DND-41 (cell line): Measurements from ENCODE around the gene SPSB1.

Source experiments
- EZH2 ChIP-seq: IDR thresholded peaks from 3 replicates; pipeline ENCODE4 v1.6.1; 2012; ENCODE audit warnings: borderline replicate concordance, low read depth, mild to moderate bottlenecking, moderate library complexity, low read length, inconsistent platforms; ENCODE audit not compliant: severe bottlenecking
- TF ChIP-seq, protein P1 (sequence below): IDR thresholded peaks from 2 replicates; pipeline ENCODE4 v1.5.1; 2012; ENCODE audit warnings: borderline replicate concordance, low read length, moderate library complexity, mild to moderate bottlenecking; ENCODE audit not compliant: poor library complexity, severe bottlenecking; ENCODE audit errors: extremely low read depth

DNA sequence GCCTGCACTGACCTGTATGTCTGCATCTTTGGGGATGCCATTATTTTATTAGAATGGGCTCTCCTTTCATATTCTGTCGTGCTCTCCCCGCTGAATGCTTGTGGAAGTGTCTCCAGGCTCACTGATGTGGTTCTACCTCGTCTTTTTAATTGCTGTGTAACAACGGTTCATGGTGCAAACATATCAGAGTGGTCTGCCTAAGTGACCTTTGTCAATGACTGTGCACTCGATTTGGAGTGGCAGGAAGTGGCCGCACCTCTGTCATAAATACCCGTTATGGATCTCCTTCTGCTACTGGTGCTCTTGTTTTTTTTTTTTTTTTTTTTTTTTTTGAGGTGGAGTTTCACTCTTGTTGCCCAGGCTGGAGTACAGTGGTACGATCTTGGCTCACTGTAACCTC lies 38.3 kb downstream of the SPSB1 start:
- TF ChIP-seq, protein P1, sequence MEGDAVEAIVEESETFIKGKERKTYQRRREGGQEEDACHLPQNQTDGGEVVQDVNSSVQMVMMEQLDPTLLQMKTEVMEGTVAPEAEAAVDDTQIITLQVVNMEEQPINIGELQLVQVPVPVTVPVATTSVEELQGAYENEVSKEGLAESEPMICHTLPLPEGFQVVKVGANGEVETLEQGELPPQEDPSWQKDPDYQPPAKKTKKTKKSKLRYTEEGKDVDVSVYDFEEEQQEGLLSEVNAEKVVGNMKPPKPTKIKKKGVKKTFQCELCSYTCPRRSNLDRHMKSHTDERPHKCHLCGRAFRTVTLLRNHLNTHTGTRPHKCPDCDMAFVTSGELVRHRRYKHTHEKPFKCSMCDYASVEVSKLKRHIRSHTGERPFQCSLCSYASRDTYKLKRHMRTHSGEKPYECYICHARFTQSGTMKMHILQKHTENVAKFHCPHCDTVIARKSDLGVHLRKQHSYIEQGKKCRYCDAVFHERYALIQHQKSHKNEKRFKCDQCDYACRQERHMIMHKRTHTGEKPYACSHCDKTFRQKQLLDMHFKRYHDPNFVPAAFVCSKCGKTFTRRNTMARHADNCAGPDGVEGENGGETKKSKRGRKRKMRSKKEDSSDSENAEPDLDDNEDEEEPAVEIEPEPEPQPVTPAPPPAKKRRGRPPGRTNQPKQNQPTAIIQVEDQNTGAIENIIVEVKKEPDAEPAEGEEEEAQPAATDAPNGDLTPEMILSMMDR: no peak
- TF ChIP-seq EZH2: no peak
